GM12874 (cell line): Measurements from ENCODE around the gene MEGF6.

Source experiments
- TF ChIP-seq, protein P1 (sequence below): IDR thresholded peaks from 2 replicates; pipeline ENCODE4 v1.5.1; 2011; ENCODE audit warnings: low read depth, mild to moderate bottlenecking, control low read depth, low read length, moderate library complexity; ENCODE audit not compliant: insufficient read depth

The MEGF6 gene

DNA sequence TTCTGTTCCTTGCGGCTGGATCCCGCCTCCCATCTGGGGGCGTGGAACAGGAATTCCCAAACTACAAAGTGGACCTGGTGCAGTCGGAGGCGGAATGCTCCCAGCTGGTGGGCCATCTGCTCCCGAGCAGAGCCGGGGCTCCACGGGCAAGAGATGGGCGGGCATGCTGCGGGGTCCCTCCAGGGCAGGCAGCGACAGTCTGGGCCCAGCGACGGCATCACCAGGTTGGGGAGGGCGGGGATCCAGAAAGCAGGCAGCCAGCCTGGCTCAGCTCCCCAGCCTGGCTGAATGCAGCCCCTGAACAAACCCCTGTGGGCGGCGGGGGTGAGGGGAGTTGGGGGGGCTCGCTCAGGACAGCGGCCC lies 3.6 kb downstream of the MEGF6 start:
- TF ChIP-seq, protein P1, sequence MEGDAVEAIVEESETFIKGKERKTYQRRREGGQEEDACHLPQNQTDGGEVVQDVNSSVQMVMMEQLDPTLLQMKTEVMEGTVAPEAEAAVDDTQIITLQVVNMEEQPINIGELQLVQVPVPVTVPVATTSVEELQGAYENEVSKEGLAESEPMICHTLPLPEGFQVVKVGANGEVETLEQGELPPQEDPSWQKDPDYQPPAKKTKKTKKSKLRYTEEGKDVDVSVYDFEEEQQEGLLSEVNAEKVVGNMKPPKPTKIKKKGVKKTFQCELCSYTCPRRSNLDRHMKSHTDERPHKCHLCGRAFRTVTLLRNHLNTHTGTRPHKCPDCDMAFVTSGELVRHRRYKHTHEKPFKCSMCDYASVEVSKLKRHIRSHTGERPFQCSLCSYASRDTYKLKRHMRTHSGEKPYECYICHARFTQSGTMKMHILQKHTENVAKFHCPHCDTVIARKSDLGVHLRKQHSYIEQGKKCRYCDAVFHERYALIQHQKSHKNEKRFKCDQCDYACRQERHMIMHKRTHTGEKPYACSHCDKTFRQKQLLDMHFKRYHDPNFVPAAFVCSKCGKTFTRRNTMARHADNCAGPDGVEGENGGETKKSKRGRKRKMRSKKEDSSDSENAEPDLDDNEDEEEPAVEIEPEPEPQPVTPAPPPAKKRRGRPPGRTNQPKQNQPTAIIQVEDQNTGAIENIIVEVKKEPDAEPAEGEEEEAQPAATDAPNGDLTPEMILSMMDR, result no peak

DNA sequence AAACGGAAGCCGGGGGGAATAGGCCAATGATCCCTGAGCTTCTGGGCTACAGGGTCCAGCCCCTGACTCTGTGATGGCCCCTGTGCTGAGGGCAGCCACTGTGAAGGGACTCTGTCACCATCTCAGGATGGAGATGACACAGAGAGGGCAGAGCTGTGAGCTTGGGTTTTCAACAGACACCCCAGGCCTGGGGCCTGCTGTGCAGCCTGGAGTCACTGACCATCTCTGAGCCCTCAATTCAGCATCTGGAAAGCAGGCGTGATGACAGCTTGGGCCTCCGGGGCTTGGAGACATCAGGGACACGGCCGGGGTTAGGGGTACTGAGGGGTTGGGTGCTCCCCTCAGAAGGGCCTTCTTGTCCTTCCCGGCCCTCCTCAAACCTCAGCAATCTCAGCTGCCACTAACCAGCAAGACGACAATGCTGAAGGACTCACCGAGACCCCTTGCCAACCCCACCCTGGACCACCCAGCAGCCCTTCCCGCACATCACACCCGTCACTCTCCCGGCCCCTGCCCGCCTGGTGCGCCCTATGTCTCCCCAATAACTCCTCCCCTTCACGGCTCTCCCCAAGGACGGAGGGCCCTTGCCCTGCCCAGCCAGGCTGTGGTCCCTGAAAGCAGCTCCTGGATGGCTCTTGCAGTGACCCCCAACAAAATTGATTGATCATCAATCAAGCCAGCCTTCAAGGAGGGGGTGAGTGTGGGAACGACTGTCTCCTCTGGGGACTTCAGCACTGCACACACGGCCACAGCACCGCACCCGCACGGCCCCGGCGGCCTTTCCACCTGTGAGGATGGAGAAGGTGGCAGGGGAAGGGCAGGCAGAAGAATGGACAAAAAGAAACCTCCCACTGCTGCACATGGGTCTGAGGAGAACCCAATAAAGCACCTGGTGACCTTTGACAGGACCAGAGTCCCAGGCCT lies 4.3 kb downstream of the MEGF6 start:
- TF ChIP-seq, protein P1, result no peak

DNA sequence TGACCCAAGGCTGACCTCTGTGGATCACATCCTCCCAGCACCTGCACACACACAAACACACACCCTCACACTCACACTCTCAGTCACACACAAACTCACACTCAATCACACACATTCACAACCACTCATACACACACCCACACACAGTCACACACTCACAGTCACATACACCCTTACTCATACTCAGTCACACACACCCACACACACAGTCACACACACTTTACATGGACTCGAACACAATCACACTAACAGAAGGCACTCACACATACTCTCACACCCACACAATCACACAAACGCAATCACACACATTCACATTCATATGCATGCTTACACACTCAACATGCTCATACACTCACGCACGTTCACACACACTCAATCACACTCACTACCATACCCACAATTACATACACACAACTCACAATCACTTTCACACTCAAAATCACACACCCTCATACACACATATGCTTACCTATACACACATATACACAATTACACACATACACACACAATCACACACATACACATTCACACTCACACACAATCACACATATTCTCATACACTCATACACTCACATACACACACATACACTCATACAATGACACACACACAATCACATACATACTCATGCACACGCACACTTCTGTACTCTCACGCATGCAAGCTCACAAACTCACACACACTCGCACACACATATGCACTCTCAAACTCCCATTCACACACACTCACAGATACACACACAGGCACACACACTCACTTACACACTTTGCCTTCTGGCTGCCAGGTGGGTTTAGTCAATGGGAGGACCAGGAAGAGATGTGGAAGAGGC lies 6.1 kb downstream of the MEGF6 start:
- TF ChIP-seq, protein P1, result no peak

DNA sequence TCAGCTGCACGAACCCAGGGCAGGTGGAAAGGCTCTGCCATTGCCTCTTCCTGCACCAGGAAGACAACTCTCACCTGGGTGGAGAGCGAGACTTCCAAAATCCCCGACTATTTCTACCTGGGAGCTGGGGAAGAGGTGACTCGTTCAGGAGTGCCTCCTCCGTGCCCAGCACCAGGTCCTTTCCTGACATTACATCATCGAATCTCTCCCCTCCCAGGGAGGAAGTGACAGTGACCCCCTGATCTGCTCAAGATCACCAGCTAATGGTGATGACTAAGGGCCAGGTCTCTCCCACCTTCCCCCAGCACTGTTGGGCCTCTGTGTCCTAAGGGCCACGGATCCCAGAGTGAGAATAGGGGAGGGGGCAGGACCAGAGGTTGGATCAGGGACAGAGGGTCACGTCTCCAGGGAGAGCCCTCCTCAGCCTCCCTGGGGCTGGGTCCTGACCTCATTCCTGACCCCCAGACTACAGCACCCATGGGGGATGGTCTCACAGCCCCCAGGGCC lies 6.8 kb downstream of the MEGF6 start:
- TF ChIP-seq, protein P1, result no peak

DNA sequence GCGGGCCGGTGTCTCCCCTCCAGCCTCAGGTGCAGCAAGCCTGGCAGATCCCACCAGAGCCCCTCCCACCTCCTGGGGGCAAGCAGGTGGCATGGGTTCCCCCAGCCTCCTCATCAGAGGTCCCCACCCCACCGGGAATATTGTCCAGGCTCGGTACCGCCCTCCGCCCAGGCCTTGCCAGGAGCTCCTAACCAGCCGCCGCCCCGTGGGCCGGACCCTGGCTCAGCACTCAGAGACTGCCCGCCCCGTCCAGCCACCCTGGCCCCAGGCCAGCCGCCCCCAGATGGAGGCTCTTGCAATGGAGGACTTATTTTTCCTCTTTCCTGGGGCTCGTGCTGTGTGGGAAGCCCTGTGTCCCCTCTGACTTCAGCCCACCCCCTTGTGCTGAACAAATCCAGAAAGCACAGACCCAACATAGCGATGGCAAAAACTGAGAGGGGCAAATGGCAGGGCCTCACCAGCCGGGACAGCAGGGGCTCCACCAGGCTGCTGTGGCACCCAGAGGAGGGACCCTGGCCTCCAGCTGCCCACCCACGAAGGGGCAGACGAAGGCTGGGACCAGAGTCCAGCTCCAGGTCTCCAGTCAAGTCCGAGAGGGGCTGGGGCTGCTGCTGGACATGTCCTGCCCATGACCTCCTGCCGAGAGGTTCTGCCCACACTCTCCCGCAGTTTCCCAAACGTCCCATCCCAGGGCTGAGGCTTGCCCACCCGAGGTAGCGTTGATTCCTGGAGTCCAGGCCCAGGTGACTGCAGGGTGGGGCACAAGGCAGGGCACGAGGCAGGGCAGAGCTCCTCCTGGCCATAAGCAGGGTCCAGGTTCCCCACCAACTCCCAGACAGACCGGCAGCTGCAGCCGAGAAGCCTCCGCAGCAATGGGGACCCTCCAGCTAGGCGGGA lies 7.5 kb downstream of the MEGF6 start:
- TF ChIP-seq, protein P1, result no peak

DNA sequence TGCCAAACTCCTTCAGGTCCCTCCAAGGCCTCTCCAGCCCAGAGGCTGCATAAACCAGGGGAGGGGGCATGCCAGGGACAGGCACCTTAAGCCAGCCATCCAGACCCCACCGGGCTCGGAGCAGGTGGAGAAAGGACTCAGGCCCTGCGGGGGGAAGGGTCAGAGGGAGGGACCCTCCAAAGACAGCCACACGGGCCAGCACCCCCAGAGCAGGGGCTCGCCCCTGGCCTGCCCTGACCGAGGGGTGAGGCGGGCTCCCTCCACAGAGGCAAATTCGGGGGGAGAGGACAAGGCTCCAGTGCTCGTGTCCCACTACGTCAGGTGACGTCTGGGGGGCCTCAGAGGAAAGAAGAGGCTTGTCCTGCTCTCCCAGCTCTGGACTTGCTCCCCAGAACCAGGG lies 8.2 kb downstream of the MEGF6 start:
- TF ChIP-seq, protein P1, result no peak

DNA sequence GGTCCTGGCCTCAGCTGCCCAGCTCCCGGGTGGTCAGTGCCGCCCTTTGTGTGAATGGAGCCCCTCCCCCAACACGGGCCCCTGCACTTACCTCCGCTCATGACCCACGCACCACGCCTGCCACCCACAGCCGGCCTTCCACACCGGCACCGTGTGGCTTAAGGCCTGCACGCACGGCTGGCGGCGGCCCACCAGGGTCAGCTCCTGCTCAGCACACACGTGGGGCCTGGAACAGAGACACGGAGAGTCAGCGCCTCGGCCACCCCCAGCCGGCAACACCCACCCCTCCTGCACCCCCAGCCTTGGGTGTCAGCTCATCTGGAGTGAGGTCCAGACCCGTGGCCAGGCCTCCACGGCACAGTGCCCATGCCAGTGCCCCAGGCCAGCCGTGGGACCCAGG lies 8.9 kb downstream of the MEGF6 start:
- TF ChIP-seq, protein P1, result no peak
